K562 (cell line): ENCODE results near the gene FGD1. TPM values are rescaled to one million over a fixed set of nuclear protein-coding genes. Genes with fewer than 3 reads are reported as not detected.

Source experiments
- CREM ChIP-seq: IDR thresholded peaks from 2 replicates; pipeline ENCODE4 v1.6.1; 2014; ENCODE audit warnings: antibody characterized with exemption, low read depth
- HMG20A ChIP-seq: fragments of 450-650 bp; formaldehyde crosslinking; conservative IDR thresholded peaks from 2 replicates; pipeline ENCODE4 v1.4.0; 2020; ENCODE audit warnings: mild to moderate bottlenecking, mixed read lengths
- IRF2 ChIP-seq: sonication (generic); formaldehyde crosslinking; IDR thresholded peaks from 2 replicates; pipeline ENCODE4 v1.8.1; 2022; ENCODE audit warnings: mild to moderate bottlenecking, missing genetic modification reagents
- L3MBTL2 ChIP-seq: fragments of 450-650 bp; IDR thresholded peaks from 2 replicates; pipeline ENCODE4 v1.6.1; 2016; ENCODE audit warnings: mild to moderate bottlenecking, moderate library complexity
- MYC ChIP-seq, 2 experiments: fragments of 250-450 bp in 1 of 2; sonication (Bioruptor Pico) in 1 of 2; IDR thresholded peaks; 2 replicates each; pipeline versions ENCODE4 v1.5.1 to v1.6.1; 2012 to 2021; ENCODE audit warnings: low read depth in 2 of 2, borderline replicate concordance in 1 of 2, improper control_type of control experiment in 1 of 2, low read length in 1 of 2, mild to moderate bottlenecking in 1 of 2, moderate library complexity in 1 of 2
- NEUROD1 ChIP-seq: fragments of 150-350 bp; IDR thresholded peaks from 2 replicates; pipeline ENCODE4 v1.6.1; 2014; ENCODE audit warnings: borderline replicate concordance, low read length, low read depth; ENCODE audit not compliant: partially characterized antibody
- NUFIP1 ChIP-seq: fragments of 450-650 bp; IDR thresholded peaks from 2 replicates; pipeline ENCODE4 v1.6.1; 2018; ENCODE audit not compliant: partially characterized antibody
- PTBP1 ChIP-seq: fragments of 200-400 bp; formaldehyde crosslinking; IDR thresholded peaks from 2 replicates; pipeline ENCODE4 v1.6.1; 2017; ENCODE audit warnings: low read depth, low read length
- RBM39 ChIP-seq: fragments of 200-400 bp; formaldehyde crosslinking; optimal IDR thresholded peaks from 2 replicates; pipeline ENCODE3; 2018; ENCODE audit warnings: low read depth, low read length
- polyA plus RNA-seq, 8 experiments: library from polyadenylated mRNA; depleted of rRNA in 4 of 8; stranded (reverse) in 5 of 8; unstranded in 3 of 8; fragments of >200 nt; fragmentation: Nextera tagmentation in 2 of 8; fragmentation: Illumina TruSeq in 1 of 8; extraction: Ambion mirVana in 2 of 8; extraction: Trizol in 1 of 8; gene quantifications; 2 replicates each; pipeline versions ENCODE4 v1.2.1 to v1.2.3, GENCODE V29; 2011 to 2014; ENCODE audit warnings: inconsistent platforms in 1 of 8, missing spikeins in 1 of 8
- total RNA-seq, 7 experiments: library from RNA; depleted of rRNA in 6 of 7; stranded (reverse); fragments of >200 nt in 6 of 7; fragmentation: Illumina TruSeq in 2 of 7; extraction: Trizol in 2 of 7; gene quantifications; 2 replicates each; pipeline versions ENCODE4 v1.2.1 to v1.2.3, GENCODE V29; 2011 to 2021; ENCODE audit warnings: low replicate concordance in 1 of 7
- TF ChIP-seq, protein P1 (sequence below): fragments of 250-450 bp; sonication (Bioruptor Pico); IDR thresholded peaks from 2 replicates; pipeline ENCODE4 v1.5.0; 2021; ENCODE audit warnings: mild to moderate bottlenecking, borderline replicate concordance
- TF ChIP-seq, protein P2 (sequence below), 3 experiments: fragments of 200-800 bp in 1 of 3; fragments of 250-450 bp in 1 of 3; fragments of 450-650 bp in 1 of 3; sonication (Bioruptor Pico) in 1 of 3; sonication (Bioruptor generic) in 1 of 3; formaldehyde crosslinking in 1 of 3; IDR thresholded peaks; 2 replicates each; pipeline versions ENCODE4 v1.6.1 to v1.8.0; 2016 to 2022; ENCODE audit warnings: mild to moderate bottlenecking in 2 of 3, missing genetic modification characterization in 2 of 3, missing compliant biosample characterization in 1 of 3, moderate library complexity in 1 of 3
- TF ChIP-seq, protein P3 (sequence below): fragments of 200-800 bp; sonication (Bioruptor generic); IDR thresholded peaks from 2 replicates; pipeline ENCODE4 v1.6.1; 2016; ENCODE audit warnings: missing genetic modification characterization, missing compliant biosample characterization

Gene FGD1
- total and polyA plus RNA-seq, 9 of the 15 experiments (the other 6 are each of a cell fraction or from before 2014, with no cell fraction given): 0.01 to 0.09 (median 0.04) TPM; not detected in 2

DNA sequence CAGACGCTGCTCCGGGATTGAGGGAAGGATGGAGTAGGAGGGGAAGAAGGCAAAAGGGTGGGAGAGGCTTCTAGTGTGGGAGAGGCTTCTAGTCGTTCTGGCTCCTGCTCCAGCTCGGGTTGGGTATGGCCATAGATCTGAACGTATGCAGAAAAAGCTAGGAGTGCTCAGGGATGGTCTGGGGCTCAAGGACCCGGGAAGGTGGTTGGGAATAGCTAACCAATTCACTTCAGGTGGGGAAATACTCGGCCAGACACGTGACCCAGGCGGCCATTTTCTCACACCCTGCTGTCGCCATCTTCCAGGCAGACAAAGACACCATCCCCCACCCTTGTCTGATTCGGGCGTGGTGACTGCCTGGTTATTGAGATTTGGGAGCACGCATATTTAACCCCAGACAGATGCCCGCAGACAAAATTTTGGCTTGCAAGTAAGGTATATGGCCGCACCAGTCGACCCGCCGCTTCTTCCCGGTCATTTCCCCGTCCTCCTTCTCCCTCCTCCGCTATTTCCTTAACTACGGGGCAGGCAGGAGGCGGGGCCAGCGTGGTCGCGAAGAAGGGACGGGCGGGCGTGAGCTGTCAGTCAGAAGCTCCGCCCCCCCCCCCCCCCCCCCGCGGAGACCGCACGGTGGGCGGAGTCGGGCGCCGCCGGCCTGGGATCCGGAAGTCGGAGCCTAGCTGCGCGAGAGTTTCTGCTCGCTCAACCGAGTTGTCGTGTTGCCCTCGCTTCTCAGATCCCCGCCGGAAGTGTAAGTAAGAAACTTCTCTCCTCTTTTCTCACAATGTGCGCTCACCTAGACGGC is 33.7 kb upstream of the FGD1 start, which contains the start of gene GNL3L (continued):
- TF ChIP-seq, protein P1, sequence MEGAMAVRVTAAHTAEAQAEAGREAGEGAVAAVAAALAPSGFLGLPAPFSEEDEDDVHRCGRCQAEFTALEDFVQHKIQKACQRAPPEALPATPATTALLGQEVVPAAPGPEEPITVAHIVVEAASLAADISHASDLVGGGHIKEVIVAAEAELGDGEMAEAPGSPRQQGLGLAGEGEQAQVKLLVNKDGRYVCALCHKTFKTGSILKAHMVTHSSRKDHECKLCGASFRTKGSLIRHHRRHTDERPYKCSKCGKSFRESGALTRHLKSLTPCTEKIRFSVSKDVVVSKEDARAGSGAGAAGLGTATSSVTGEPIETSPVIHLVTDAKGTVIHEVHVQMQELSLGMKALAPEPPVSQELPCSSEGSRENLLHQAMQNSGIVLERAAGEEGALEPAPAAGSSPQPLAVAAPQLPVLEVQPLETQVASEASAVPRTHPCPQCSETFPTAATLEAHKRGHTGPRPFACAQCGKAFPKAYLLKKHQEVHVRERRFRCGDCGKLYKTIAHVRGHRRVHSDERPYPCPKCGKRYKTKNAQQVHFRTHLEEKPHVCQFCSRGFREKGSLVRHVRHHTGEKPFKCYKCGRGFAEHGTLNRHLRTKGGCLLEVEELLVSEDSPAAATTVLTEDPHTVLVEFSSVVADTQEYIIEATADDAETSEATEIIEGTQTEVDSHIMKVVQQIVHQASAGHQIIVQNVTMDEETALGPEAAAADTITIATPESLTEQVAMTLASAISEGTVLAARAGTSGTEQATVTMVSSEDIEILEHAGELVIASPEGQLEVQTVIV (CRISPR knock-in tag): no peak
- TF ChIP-seq NEUROD1 (peak; percentile 7), RBM39 (no peak), IRF2 (CRISPR knock-in tag) (no peak), MYC (IDR thresholded peaks at IDR 0.05; ENCODE audit: low read depth, low read length) (peak; percentile 75), MYC (CRISPR knock-in tag; IDR thresholded peaks at IDR 0.05; ENCODE audit: borderline replicate concordance, low read depth) (no peak; the same call in 1 of the 2 replicates), HMG20A (CRISPR knock-in tag) (no peak), PTBP1 (no peak), NUFIP1 (no peak), CREM (no peak; the same call in 1 of the 2 replicates), L3MBTL2 (peak; percentile 98)
- TF ChIP-seq, protein P2, sequence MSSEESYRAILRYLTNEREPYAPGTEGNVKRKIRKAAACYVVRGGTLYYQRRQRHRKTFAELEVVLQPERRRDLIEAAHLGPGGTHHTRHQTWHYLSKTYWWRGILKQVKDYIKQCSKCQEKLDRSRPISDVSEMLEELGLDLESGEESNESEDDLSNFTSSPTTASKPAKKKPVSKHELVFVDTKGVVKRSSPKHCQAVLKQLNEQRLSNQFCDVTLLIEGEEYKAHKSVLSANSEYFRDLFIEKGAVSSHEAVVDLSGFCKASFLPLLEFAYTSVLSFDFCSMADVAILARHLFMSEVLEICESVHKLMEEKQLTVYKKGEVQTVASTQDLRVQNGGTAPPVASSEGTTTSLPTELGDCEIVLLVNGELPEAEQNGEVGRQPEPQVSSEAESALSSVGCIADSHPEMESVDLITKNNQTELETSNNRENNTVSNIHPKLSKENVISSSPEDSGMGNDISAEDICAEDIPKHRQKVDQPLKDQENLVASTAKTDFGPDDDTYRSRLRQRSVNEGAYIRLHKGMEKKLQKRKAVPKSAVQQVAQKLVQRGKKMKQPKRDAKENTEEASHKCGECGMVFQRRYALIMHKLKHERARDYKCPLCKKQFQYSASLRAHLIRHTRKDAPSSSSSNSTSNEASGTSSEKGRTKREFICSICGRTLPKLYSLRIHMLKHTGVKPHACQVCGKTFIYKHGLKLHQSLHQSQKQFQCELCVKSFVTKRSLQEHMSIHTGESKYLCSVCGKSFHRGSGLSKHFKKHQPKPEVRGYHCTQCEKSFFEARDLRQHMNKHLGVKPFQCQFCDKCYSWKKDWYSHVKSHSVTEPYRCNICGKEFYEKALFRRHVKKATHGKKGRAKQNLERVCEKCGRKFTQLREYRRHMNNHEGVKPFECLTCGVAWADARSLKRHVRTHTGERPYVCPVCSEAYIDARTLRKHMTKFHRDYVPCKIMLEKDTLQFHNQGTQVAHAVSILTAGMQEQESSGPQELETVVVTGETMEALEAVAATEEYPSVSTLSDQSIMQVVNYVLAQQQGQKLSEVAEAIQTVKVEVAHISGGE (CRISPR knock-in tag; IDR thresholded peaks at IDR 0.05): peak in 1 of 3 experiments; percentile 90; a peak in 2 of 6 replicates
- TF ChIP-seq, protein P3, sequence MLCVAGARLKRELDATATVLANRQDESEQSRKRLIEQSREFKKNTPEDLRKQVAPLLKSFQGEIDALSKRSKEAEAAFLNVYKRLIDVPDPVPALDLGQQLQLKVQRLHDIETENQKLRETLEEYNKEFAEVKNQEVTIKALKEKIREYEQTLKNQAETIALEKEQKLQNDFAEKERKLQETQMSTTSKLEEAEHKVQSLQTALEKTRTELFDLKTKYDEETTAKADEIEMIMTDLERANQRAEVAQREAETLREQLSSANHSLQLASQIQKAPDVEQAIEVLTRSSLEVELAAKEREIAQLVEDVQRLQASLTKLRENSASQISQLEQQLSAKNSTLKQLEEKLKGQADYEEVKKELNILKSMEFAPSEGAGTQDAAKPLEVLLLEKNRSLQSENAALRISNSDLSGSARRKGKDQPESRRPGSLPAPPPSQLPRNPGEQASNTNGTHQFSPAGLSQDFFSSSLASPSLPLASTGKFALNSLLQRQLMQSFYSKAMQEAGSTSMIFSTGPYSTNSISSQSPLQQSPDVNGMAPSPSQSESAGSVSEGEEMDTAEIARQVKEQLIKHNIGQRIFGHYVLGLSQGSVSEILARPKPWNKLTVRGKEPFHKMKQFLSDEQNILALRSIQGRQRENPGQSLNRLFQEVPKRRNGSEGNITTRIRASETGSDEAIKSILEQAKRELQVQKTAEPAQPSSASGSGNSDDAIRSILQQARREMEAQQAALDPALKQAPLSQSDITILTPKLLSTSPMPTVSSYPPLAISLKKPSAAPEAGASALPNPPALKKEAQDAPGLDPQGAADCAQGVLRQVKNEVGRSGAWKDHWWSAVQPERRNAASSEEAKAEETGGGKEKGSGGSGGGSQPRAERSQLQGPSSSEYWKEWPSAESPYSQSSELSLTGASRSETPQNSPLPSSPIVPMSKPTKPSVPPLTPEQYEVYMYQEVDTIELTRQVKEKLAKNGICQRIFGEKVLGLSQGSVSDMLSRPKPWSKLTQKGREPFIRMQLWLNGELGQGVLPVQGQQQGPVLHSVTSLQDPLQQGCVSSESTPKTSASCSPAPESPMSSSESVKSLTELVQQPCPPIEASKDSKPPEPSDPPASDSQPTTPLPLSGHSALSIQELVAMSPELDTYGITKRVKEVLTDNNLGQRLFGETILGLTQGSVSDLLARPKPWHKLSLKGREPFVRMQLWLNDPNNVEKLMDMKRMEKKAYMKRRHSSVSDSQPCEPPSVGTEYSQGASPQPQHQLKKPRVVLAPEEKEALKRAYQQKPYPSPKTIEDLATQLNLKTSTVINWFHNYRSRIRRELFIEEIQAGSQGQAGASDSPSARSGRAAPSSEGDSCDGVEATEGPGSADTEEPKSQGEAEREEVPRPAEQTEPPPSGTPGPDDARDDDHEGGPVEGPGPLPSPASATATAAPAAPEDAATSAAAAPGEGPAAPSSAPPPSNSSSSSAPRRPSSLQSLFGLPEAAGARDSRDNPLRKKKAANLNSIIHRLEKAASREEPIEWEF: 0 out of 2 replicates have a peak, but pooled peaks have one; percentile 34
